Aorta (tissue), 5 donors: ENCODE results near the gene POLA1. TPM values are rescaled to one million over a fixed set of nuclear protein-coding genes. Genes with fewer than 3 reads are reported as not detected.

Experiments
- ATAC-seq: fragments of 200-7000 bp; cut with Tn5 transposase; one replicate; pipeline ENCODE4 v1.9.1; 2022; ENCODE audit warnings: moderate library complexity; ENCODE audit not compliant: low FRiP score
- DNase-seq, 2 donors: peaks; one replicate each; pipeline ENCODE4 v3.0.0-alpha.2; 2020
- H3K27ac ChIP-seq, 2 donors: one replicate each; pipeline ENCODE4 v1.5.1; 2013; ENCODE audit warnings: low read length in 2 of 2, mild to moderate bottlenecking in 2 of 2, moderate library complexity in 2 of 2, control low read depth in 1 of 2, inconsistent platforms in 1 of 2, low read depth in 1 of 2
- H3K27me3 ChIP-seq, 2 donors: one replicate each; pipeline ENCODE4 v1.6.1; 2013; ENCODE audit warnings: control low read depth in 1 of 2, low read length in 1 of 2, mild to moderate bottlenecking in 1 of 2, moderate library complexity in 1 of 2; ENCODE audit not compliant: insufficient read depth in 2 of 2, control insufficient read depth in 1 of 2
- H3K36me3 ChIP-seq, 2 donors: one replicate each; pipeline ENCODE4 v1.6.1; 2013; ENCODE audit warnings: control low read depth in 1 of 2, low read length in 1 of 2, mild to moderate bottlenecking in 1 of 2; ENCODE audit not compliant: insufficient read depth in 2 of 2, control insufficient read depth in 1 of 2
- H3K4me1 ChIP-seq, 2 donors: one replicate each; pipeline ENCODE4 v1.6.1; 2013; ENCODE audit warnings: low read length in 2 of 2, control low read depth in 1 of 2, mild to moderate bottlenecking in 1 of 2, moderate library complexity in 1 of 2; ENCODE audit not compliant: insufficient read depth in 2 of 2, control insufficient read depth in 1 of 2
- H3K4me3 ChIP-seq, 2 donors: one replicate each; pipeline ENCODE4 v1.5.1; 2013; ENCODE audit warnings: low read length in 2 of 2, control low read depth in 1 of 2, mild to moderate bottlenecking in 1 of 2
- H3K9me3 ChIP-seq: one replicate; pipeline ENCODE4 v1.6.1; 2013; ENCODE audit warnings: mild to moderate bottlenecking, low read length; ENCODE audit not compliant: control insufficient read depth
- WGBS, 2 donors: extraction: QIAGEN DNeasy Blood & Tissue Kit; methylation state at CpG; one replicate each; pipeline ENCODE4 v1.1.7; 2013; 5-methylcytosine and 5-hydroxymethylcytosine counted together
- intact Hi-C, 2 donors: fragments of 100-400 bp; cut with DNase I; formaldehyde crosslinking; loops; one replicate each; pipeline versions ENCODE4 v1.14.2 to v1.15.0; 2022
- polyA plus RNA-seq, 2 donors: library from polyadenylated mRNA; stranded (reverse); fragments of 200-250 nt; gene quantifications; one replicate each; pipeline ENCODE4 v1.2.3, GENCODE V29; 2013
- total RNA-seq, 2 donors: library from RNA; stranded (reverse); fragmentation: NEBNext Ultra II Directional; extraction: Animal tissue kit (Norgen Biotek cat#: 25700); gene quantifications; one replicate each; pipeline ENCODE4 v1.2.1, GENCODE V29; 2021
- donor health status: healthy with polysubstance abuse.
- donor health status: Bipolar disorder and iron deficiency.
- donor health status: DM: no; HTN: no; CAD: no.
- donor health status: DM: no; HTN: no; CAD: no.
- donor health status: DM: yes; HTN: yes; CAD: no.

The POLA1 gene
- total and polyA plus RNA-seq, 4 donors: 1.6 to 15.6 (median 6.7) TPM

DNA sequence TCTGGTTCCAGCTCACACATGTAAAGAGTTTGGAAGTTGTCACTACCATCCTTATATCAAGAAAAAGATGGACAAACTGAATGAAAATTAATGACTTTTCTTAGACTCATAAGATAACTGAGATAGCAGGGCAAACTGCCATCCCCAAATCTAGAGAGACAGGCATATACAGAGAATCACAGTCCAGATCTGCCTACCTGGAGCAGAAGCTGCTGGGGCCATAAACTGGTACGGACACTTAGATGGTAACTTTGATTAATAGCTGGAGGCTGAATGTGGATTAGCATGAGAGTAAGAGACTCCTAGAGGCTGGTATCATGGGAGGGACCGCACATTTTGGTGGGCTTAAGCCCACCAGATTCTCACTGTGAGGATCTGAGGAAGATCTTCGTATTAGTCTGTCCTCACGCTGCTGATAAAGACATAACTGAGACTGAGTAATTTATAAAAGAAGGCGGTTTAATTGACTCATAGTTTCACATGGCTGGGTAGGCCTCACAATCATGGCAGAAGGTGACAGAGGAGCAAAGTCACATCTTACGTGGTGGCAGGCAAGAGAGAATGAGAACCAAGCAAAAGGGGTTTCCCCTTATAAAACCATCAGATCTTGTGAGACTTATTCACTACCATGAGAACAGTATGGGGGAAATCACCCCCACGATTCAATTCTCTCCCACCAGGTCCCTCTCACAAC, 10.8 kb upstream of the POLA1 start:
- intact Hi-C loops: no loop called here

DNA sequence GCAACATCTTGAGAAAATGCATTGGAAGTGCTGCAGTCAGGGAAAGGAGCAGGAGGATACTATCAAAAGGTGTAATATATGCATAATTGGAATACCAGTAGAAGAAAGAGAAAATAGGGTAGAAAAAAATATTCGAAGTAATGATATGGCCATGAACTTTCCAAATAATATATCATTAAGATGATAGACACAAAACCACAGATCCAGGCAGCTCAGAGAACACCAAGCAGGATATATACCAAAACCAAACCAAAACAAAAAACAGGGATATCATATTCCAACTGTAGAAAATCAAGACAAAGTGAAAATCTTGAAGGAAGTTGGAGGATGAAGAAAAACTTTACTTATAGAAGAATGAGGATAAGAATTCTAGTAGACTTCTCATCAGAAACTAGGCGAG, 9.7 kb upstream of the POLA1 start:
- H3K27ac ChIP-seq: no peak overlapping the region
- intact Hi-C loops: no loop called here
- H3K4me1 ChIP-seq: no peaks in the 10 kb centered on the region
- no peak overlapping the region for H3K4me3 ChIP-seq
- WGBS, 2 donors: 59 to 85% methylated on average over 2 of the region's 2 CpGs
- no peaks in the 10 kb centered on the region for H3K36me3 ChIP-seq
- ATAC-seq: no peak
- DNase-seq: no peak
- H3K9me3 ChIP-seq: no peaks in the 10 kb centered on the region
- no peaks in the 10 kb centered on the region for H3K27me3 ChIP-seq

More for the DNA sequence above, 10.8 kb upstream of the POLA1 start:
- Histone ChIP-seq H3K27me3 (no peaks in the 10 kb centered on the region), H3K27ac (no peak overlapping the region), H3K4me3 (no peak overlapping the region), H3K36me3 (no peaks in the 10 kb centered on the region), H3K4me1 (no peaks in the 10 kb centered on the region), H3K9me3 (no peaks in the 10 kb centered on the region)
- 79 to 91% methylated on average over 7 of the region's 7 CpGs for WGBS, 2 donors
- DNase-seq: no peak
- ATAC-seq: no peak

DNA sequence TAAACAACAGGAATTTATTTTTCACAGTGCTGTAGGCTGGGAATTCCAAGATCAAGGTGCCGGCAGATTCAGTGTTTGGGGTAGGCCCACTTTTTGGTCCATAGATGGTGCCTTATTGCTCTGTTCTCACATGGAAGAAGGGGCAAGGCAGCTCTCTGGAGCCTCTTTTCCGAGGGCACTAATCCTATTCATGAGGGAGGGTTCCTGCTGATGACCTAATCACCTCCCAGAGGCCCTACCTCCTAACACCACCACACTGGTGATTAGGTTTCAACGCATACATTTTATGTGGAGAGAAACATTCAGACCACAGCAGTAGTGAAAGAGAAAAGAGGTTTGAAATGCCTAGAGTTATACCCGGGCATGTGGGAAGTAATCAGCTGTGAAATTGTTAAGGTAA, 1.4 kb upstream of the POLA1 start:
- no peak for DNase-seq
- H3K27me3 ChIP-seq: no peaks in the 10 kb centered on the region
- intact Hi-C loops: loop anchor here (10.0 kb wide), 2 partner anchors 188 to 298 kb away; no protein-coding TSS in a partner anchor
- no peaks in the 10 kb centered on the region for H3K9me3 ChIP-seq
- H3K4me3 ChIP-seq: no peak overlapping the region
- no peaks in the 10 kb centered on the region for H3K4me1 ChIP-seq
- no peak for ATAC-seq
- no peaks in the 10 kb centered on the region for H3K36me3 ChIP-seq
- WGBS, 2 donors: 74 to 81% methylated on average over 4 of the region's 4 CpGs
- H3K27ac ChIP-seq: no peak overlapping the region

DNA sequence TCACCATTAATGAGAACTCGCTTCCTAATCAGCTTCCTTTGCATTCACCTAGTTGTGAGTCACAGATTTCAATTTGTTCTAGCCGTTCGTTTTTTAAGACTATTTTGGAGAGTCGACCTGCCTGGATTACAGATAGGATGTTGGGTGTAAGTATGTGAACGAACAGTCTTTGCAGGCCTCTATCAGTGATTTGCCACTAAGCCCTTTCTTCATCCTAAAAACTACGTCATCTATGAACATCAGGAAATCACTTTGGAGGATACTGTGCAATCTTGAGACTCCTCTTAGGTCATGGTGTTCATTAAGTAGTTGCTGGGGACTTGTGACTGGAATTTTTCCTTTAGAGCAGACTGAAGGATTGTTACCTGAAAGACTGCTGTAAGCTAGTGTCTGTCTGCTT, 1.1 kb downstream of the POLA1 start:
- Histone ChIP-seq H3K4me3 (no peak overlapping the region), H3K27ac (no peak overlapping the region), H3K36me3 (no peaks in the 10 kb centered on the region), H3K4me1 (no peaks in the 10 kb centered on the region), H3K27me3 (no peaks in the 10 kb centered on the region), H3K9me3 (no peaks in the 10 kb centered on the region)
- ATAC-seq (no peak), DNase-seq (no peak)
- intact Hi-C loops: loop anchor here (10.0 kb wide), 2 partner anchors 190 to 300 kb away; no protein-coding TSS in a partner anchor
- 34 to 48% methylated on average over 6 of the region's 6 CpGs for WGBS, 2 donors

DNA sequence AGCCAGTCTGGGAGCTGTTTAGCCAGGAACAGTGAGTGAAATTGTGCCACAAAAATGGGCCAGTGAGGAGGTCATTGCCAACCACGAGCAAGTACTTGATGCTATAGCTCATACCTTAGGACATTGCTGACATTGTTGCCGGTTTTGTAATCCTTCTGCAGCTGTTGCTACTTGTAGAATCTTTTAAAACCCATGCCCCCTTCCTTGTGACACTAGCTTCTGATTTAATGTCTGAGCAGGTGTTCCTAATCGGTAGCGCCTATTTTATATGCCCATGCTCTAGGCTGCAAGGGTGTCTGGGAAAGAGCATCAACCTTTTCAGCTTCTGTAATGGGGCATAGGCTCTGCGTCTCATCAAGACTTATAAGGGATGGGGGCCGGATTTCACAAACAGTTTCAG, 2.6 kb downstream of the POLA1 start:
- Histone ChIP-seq H3K4me3 (no peak overlapping the region), H3K36me3 (no peaks in the 10 kb centered on the region), H3K27me3 (no peaks in the 10 kb centered on the region), H3K4me1 (no peaks in the 10 kb centered on the region), H3K9me3 (no peaks in the 10 kb centered on the region), H3K27ac (no peak overlapping the region)
- DNase-seq (no peak), ATAC-seq (no peak)
- 65 to 77% methylated on average over 6 of the region's 6 CpGs for WGBS, 2 donors
- intact Hi-C loops: loop anchor here (10.0 kb wide), 2 partner anchors 191 to 301 kb away; no protein-coding TSS in a partner anchor

DNA sequence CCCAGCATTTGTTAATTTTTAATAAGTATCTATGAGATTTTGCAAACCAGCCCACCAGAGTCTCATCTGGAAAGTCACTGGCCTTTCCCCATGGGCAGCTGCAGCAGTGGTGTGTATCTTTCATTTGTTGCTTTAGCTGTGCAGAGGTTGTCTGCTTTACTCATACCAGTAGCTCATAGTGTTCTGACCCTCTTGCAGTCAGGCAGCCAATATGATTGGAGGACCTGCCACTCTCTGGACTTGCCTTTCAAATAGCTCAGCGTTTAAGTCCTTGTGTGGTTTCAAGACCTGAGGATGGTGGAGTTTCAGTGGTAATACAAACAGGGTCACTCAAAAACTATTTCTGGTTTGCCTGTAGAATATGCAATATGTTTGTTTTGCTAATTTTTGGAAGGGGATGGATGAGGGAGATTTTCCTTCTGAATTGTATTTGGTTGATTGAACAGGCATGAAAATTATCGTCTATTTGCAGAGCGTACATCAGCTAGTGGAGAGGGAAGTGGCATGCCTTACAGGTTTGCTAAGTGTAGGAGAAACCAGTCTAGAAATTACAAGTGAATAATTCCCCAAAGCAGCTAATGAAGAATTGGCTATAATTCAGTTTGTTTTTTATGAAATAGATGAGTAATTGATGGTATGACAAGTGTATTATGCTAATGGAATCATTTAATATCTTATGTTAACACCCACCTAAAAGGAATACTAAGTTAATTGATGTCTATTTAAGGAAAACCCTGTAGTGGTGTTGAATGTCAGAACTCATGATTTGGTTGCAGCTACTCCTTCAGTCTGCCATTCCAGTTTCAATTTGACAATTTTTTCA, 8.9 kb downstream of the POLA1 start:
- no peaks in the 10 kb centered on the region for H3K9me3 ChIP-seq
- H3K36me3 ChIP-seq: peaks cover 0 to 1% of the 10 kb centered on the region in 2 donors
- intact Hi-C loops: no loop called here
- no peak overlapping the region for H3K27ac ChIP-seq
- no peaks in the 10 kb centered on the region for H3K27me3 ChIP-seq
- no peaks in the 10 kb centered on the region for H3K4me1 ChIP-seq
- ATAC-seq (no peak), DNase-seq (no peak)
- H3K4me3 ChIP-seq: no peak overlapping the region
- 87 to 94% methylated on average over 3 of the region's 3 CpGs for WGBS, 2 donors

DNA sequence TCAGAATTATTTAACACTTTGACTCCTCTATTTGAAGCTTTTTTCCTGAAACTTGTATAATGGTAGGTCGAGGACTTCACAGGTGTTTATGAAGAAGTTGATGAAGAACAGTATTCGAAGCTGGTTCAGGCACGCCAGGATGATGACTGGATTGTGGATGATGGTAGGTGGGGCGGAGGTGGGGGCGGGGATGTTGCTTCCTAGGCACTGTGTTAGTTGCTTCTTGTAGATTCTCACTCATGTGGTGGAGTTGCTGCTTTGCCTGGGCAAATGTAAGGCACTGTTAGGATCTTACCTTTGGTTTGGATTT, 9.4 kb downstream of the POLA1 start:
- no peak overlapping the region for H3K27ac ChIP-seq
- H3K9me3 ChIP-seq: no peaks in the 10 kb centered on the region
- no peaks in the 10 kb centered on the region for H3K4me1 ChIP-seq
- WGBS, 2 donors: 80 to 95% methylated on average over 5 of the region's 5 CpGs
- H3K27me3 ChIP-seq: no peaks in the 10 kb centered on the region
- no peak for DNase-seq
- H3K4me3 ChIP-seq: no peak overlapping the region
- intact Hi-C loops: no loop called here
- H3K36me3 ChIP-seq: peaks cover 0 to 1% of the 10 kb centered on the region in 2 donors
- no peak for ATAC-seq

DNA sequence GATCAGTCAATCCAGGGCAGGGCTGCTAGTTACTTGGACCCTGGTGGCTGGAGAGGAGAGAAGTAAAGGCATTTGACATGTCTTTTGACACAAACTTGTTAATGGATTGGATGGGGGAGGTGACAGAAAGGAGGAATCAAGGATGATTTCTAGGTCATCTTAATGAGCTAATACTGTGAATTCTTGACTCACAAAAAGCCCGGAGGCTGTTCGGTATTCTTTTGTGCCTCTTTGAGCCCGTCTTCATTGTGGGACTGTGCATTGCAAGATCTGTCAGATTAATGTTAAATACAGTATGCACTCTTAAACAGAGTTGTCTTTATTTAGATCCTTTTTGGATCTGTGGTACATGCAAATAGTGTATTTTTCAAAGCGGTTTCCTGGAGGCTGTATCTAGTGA, 25.1 kb downstream of the POLA1 start:
- Histone ChIP-seq H3K9me3 (no peaks in the 10 kb centered on the region), H3K4me1 (no peaks in the 10 kb centered on the region), H3K36me3 (peaks cover 0 to 2% of the 10 kb centered on the region in 2 donors), H3K4me3 (no peak overlapping the region), H3K27ac (no peak overlapping the region), H3K27me3 (no peaks in the 10 kb centered on the region)
- no peak for ATAC-seq
- intact Hi-C loops: no loop called here
- 78 to 96% methylated on average over 4 of the region's 4 CpGs for WGBS, 2 donors
- DNase-seq: no peak

DNA sequence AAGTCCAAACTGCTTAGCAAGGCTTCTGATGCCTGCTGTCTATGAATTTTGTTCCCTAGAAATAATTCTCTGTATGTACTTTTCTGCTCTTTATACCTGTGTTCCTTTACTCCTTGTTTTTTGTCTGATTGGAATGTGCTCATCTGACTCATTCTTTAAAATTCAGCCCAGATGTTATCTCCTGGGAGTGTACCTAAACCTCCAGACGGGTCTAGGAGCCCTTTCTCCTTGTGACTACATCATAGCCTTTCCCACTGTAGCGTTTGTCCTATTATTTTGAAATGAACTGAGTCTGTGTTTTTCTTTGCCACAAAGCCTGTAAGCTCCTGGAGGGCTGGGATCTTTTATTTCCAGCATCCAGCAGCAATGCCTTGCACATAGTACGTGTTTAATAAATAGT, 26.3 kb downstream of the POLA1 start:
- H3K27me3 ChIP-seq: no peaks in the 10 kb centered on the region
- ATAC-seq: no peak
- H3K4me3 ChIP-seq: no peak overlapping the region
- no peaks in the 10 kb centered on the region for H3K4me1 ChIP-seq
- no peaks in the 10 kb centered on the region for H3K9me3 ChIP-seq
- H3K36me3 ChIP-seq: peaks cover 0 to 2% of the 10 kb centered on the region in 2 donors
- H3K27ac ChIP-seq: no peak overlapping the region
- DNase-seq: no peak
- intact Hi-C loops: no loop called here
- WGBS, 2 donors: 28 to 48% methylated on average over 3 of the region's 3 CpGs
